Bronchial epithelial cell (primary cell): Measurements from ENCODE around the gene P3H2. TPM values are rescaled to one million over a fixed set of nuclear protein-coding genes. Genes with fewer than 3 reads are reported as not detected.

Source experiments
- DNase-seq: peaks from one replicate; pipeline ENCODE4 v3.0.0-alpha.2; 2010; ENCODE audit warnings: low read depth
- FAIRE-seq: peaks from 2 replicates; lab custom pipeline; 2011; peaks lifted over from hg19 to GRCh38; lab: Jason Lieb, UNC
- H3K27me3 ChIP-seq: 2 replicates; pipeline ENCODE4 v1.5.1; 2011; ENCODE audit warnings: low read length; ENCODE audit not compliant: control insufficient read depth, insufficient read depth
- H3K36me3 ChIP-seq: 2 replicates; pipeline ENCODE4 v1.5.1; 2011; ENCODE audit warnings: low read length; ENCODE audit not compliant: control insufficient read depth, insufficient read depth
- H3K4me3 ChIP-seq: 2 replicates; pipeline ENCODE4 v1.5.1; 2011; ENCODE audit warnings: mild to moderate bottlenecking, low read depth, low read length, control low read depth
- total RNA-seq: library from RNA; depleted of rRNA; stranded (reverse); fragments of >200 nt; gene quantifications from 2 replicates; pipeline ENCODE4 v1.2.1, GENCODE V29; 2014
- TF ChIP-seq, protein P1 (sequence below): IDR thresholded peaks from 2 replicates; pipeline ENCODE4 v1.5.1; 2011; ENCODE audit warnings: mild to moderate bottlenecking, moderate library complexity, low read length, control low read depth, inconsistent platforms; ENCODE audit not compliant: insufficient read depth, severe bottlenecking

The P3H2 gene
- total RNA-seq, 1 donor from 2014 or later = 7.6 TPM

- TF ChIP-seq, protein P1, sequence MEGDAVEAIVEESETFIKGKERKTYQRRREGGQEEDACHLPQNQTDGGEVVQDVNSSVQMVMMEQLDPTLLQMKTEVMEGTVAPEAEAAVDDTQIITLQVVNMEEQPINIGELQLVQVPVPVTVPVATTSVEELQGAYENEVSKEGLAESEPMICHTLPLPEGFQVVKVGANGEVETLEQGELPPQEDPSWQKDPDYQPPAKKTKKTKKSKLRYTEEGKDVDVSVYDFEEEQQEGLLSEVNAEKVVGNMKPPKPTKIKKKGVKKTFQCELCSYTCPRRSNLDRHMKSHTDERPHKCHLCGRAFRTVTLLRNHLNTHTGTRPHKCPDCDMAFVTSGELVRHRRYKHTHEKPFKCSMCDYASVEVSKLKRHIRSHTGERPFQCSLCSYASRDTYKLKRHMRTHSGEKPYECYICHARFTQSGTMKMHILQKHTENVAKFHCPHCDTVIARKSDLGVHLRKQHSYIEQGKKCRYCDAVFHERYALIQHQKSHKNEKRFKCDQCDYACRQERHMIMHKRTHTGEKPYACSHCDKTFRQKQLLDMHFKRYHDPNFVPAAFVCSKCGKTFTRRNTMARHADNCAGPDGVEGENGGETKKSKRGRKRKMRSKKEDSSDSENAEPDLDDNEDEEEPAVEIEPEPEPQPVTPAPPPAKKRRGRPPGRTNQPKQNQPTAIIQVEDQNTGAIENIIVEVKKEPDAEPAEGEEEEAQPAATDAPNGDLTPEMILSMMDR = no peak
- peak overlapping the region; percentile 70 for H3K4me3 ChIP-seq
- FAIRE-seq = no peak
- H3K27me3 ChIP-seq = no peaks in the 10 kb centered on the region
- no peak for DNase-seq
- no peaks in the 10 kb centered on the region for H3K36me3 ChIP-seq
Observed at GRCh38 chr3:190121061-190121377, 322 bp upstream of the P3H2 start.

- peak overlapping the region; percentile 70 for H3K4me3 ChIP-seq
- DNase-seq = no peak
- TF ChIP-seq, protein P1 = no peak
- H3K27me3 ChIP-seq = no peaks in the 10 kb centered on the region
- no peak for FAIRE-seq
- no peaks in the 10 kb centered on the region for H3K36me3 ChIP-seq
Observed at GRCh38 chr3:190119461-190120268, 1.0 kb downstream of the P3H2 start.

- Histone ChIP-seq H3K4me3 (no peak overlapping the region), H3K27me3 (no peaks in the 10 kb centered on the region), H3K36me3 (no peaks in the 10 kb centered on the region)
- DNase-seq = no peak
- TF ChIP-seq, protein P1 = no peak
- no peak for FAIRE-seq
Observed at GRCh38 chr3:190118438-190118837, 2.3 kb downstream of the P3H2 start.

DNA sequence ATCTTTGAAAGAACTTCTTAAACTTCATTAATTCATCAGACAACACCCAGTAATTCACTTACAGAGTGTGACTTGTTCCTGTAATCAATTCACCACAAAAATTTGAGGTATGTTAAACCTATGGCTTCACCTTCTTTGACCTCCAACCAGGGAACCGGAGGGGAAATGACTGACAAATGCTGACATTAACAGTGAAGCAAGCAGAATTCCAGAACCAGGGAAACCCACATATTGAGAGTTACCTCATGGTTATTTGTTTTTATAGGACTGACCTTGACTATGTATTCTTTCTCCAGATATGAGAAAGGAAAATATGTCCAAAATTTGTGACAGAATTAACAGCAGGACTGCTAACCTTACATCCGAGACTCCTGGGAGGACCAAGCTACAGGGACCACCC, 2.7 kb downstream of the P3H2 start:
- no peak for DNase-seq
- FAIRE-seq = no peak
- H3K27me3 ChIP-seq = no peaks in the 10 kb centered on the region
- TF ChIP-seq, protein P1 = no peak
- no peak overlapping the region for H3K4me3 ChIP-seq
- H3K36me3 ChIP-seq = no peaks in the 10 kb centered on the region

DNA sequence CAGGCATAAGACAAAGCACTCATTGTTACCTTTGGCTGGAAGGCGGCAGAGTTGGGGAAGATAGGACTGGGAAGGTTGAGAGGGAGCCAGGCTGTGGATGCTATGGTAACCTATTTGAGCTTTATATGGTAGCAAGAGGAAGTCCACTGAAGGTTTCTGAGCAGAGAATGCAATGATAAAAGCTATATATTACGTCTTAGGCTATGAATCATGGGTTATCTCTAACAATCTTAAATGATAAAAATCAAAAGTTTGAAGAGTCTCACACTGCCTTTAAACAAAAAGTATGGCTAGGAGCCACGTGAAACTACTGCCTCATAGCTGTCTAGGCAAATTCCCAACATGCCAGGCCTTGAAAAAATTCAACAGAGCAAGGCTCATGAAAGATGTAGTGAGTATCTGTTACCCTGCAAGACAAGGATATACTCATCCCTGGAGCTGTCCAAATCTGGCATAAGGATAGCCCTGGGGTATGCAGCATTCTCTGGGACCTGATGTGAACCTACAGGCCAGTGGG, 4.1 kb downstream of the P3H2 start:
- Histone ChIP-seq H3K4me3 (no peak overlapping the region), H3K27me3 (no peaks in the 10 kb centered on the region), H3K36me3 (no peaks in the 10 kb centered on the region)
- FAIRE-seq = no peak
- TF ChIP-seq, protein P1 = no peak
- DNase-seq = peak; percentile 65

- TF ChIP-seq, protein P1 = no peak
- Histone ChIP-seq H3K36me3 (no peaks in the 10 kb centered on the region), H3K27me3 (no peaks in the 10 kb centered on the region), H3K4me3 (no peak overlapping the region)
- no peak for DNase-seq
- FAIRE-seq = no peak
Observed at GRCh38 chr3:190110826-190111225, 9.9 kb downstream of the P3H2 start.
